ENCODE data around the gene TTLL1. TPM values are rescaled to one million over a fixed set of nuclear protein-coding genes. Genes with fewer than 3 reads are reported as not detected.

The TTLL1 gene
- total and polyA plus RNA-seq, 2 of the 4 experiments (the other 2 are of a cell fraction), result 10.8 to 13.2 TPM

GRCh38 chr22:43006753-43007152 lies 82.4 kb downstream of the TTLL1 start:
- WGBS, 2 experiments (ENCODE audit: extremely low coverage in 2 of 2, insufficient read length in 1 of 2), result 80% methylated on average over 1 of the region's 7 CpGs; no CpG with 5 or more reads in 1 of the 2 experiments
- peaks cover 36% of the 10 kb centered on the region for H3K4me1 ChIP-seq (ENCODE audit: control insufficient read depth, insufficient read depth, low read length)
- no peak overlapping the region for H3K18ac ChIP-seq (ENCODE audit: low read depth, low read length)
- H4K5ac ChIP-seq (ENCODE audit: low read depth, low read length), result no peak overlapping the region; the same call in 1 of the 2 replicates
- no peak overlapping the region for H4K91ac ChIP-seq (ENCODE audit: insufficient read depth, low read depth, low read length)
- intact Hi-C loops (cut with micrococcal nuclease) (no loop called here), dilution Hi-C loops (cut with HindIII; ENCODE audit: low sequenced_read_pairs, unreplicated experiment) (no loop called here), in situ Hi-C loops (cut with MboI; ENCODE audit: low sequenced_read_pairs) (no loop called here)
- no TSS peak for BruUV-seq (replicated peaks)
- no peaks in the 10 kb centered on the region for H3K9me3 ChIP-seq (ENCODE audit: control insufficient read depth, insufficient read depth, low read length)
- no peak overlapping the region for H2AK9ac ChIP-seq (replicated peaks; ENCODE audit: low read depth, low read length, poor library complexity)
- peaks cover 12 to 71% of the 10 kb centered on the region in 2 experiments for H3K79me1 ChIP-seq (ENCODE audit: low read depth in 1 of 2, low read length in 2 of 2)
- no peak overlapping the region; the same call in 1 of the 2 replicates for H3K4ac ChIP-seq (ENCODE audit: low read depth, low read length)
- no peaks in the 10 kb centered on the region for H3K27me3 ChIP-seq (ENCODE audit: control insufficient read depth, insufficient read depth, low read length)
- DNase-seq, result no peak
- H4K8ac ChIP-seq (ENCODE audit: low read depth in 2 of 2, low read length in 2 of 2), result no peak overlapping the region
- no peak overlapping the region for H3K27ac ChIP-seq (ENCODE audit: insufficient read depth, low read length)
- H3K14ac ChIP-seq (replicated peaks; ENCODE audit: low read depth, low read length), result no peak overlapping the region
- H3K9ac ChIP-seq (ENCODE audit: low read depth, low read length), result no peak overlapping the region
- H2BK5ac ChIP-seq (ENCODE audit: low read depth, low read length, poor library complexity, severe bottlenecking), result no peak overlapping the region
- POLR2A ChIA-PET (ENCODE audit: unreplicated experiment), result interaction anchor here (1.3 kb wide), 1 partner anchor 12 kb away, joined by 3 read pairs; no protein-coding TSS in a partner anchor
- H2BK15ac ChIP-seq (ENCODE audit: low read depth, low read length), result no peak overlapping the region
- no peak overlapping the region for H2BK20ac ChIP-seq (ENCODE audit: low read depth, low read length)
- TF ChIP-seq NFE2L2 (IDR thresholded peaks at IDR 0.05; ENCODE audit: low read depth, low read length) (no peak), RFX5 (IDR thresholded peaks at IDR 0.05; ENCODE audit: low read depth, low read length) (no peak), RAD21 (IDR thresholded peaks at IDR 0.05; ENCODE audit: low read length) (no peak), CEBPB (IDR thresholded peaks at IDR 0.05; ENCODE audit: low read depth, low read length) (no peak), USF2 (IDR thresholded peaks at IDR 0.05; ENCODE audit: low read depth, low read length) (no peak), CHD1 (IDR thresholded peaks at IDR 0.05; ENCODE audit: low read depth, low read length) (no peak), SMC3 (IDR thresholded peaks at IDR 0.05; ENCODE audit: low read depth, low read length) (no peak), FOS (IDR thresholded peaks at IDR 0.05; ENCODE audit: low read depth, low read length) (no peak), MAZ (IDR thresholded peaks at IDR 0.05; ENCODE audit: borderline replicate concordance, low read depth, low read length) (no peak), CTCF (conservative IDR thresholded peaks at IDR 0.05; ENCODE audit: low read depth, low read length) (no peak), MAFK (IDR thresholded peaks at IDR 0.05; ENCODE audit: low read depth, low read length) (no peak), MXI1 (IDR thresholded peaks at IDR 0.05; ENCODE audit: borderline replicate concordance, low read depth, low read length) (no peak), ELK1 (IDR thresholded peaks at IDR 0.05; ENCODE audit: borderline replicate concordance, low read depth, low read length) (no peak), RCOR1 (IDR thresholded peaks at IDR 0.05; ENCODE audit: insufficient replicate concordance, low read length) (no peak)
- H2BK120ac ChIP-seq (ENCODE audit: low read depth, low read length), result no peak overlapping the region
- peak overlapping the region; percentile 33; the same call in 1 of the 2 replicates for H2AK5ac ChIP-seq (ENCODE audit: low read depth, low read length)
- no peak overlapping the region for H2AFZ ChIP-seq (replicated peaks; ENCODE audit: low read length, poor library complexity)
- peaks cover 42% of the 10 kb centered on the region for H4K20me1 ChIP-seq (ENCODE audit: insufficient read depth, low read length)
- H3K56ac ChIP-seq (ENCODE audit: extremely low read depth, insufficient read depth, low read length), result no peak overlapping the region
- H3K23ac ChIP-seq (ENCODE audit: low read depth, low read length), result peak overlapping the region; percentile 59; the same call in 1 of the 2 replicates
- CTCF ChIA-PET, result no interaction called here
- no peak overlapping the region for H3K4me2 ChIP-seq (ENCODE audit: low read depth, low read length)
- H3K9me1 ChIP-seq (ENCODE audit: insufficient read depth, low read length), result peaks cover 32% of the 10 kb centered on the region
- no peak overlapping the region for H3K4me3 ChIP-seq (ENCODE audit: insufficient read depth, low read depth, low read length)
- H3K36me3 ChIP-seq (ENCODE audit: control insufficient read depth, insufficient read depth, low read length), result no peaks in the 10 kb centered on the region
- ATAC-seq (ENCODE audit: low read depth), result no peak
